ENCODE data around the gene OR5H1. TPM values are rescaled to one million over a fixed set of nuclear protein-coding genes. Genes with fewer than 3 reads are reported as not detected.

Gene OR5H1
- total and polyA plus RNA-seq, 2 of the 4 experiments (the other 2 are of a cell fraction), result not detected

- no CpG with 5 or more reads among the region's 1 CpG for WGBS, 2 experiments (ENCODE audit: extremely low coverage in 2 of 2, insufficient read length in 1 of 2)
- Histone ChIP-seq H2BK15ac (ENCODE audit: low read depth, low read length) (no peak overlapping the region), H3K4me1 (ENCODE audit: control insufficient read depth, insufficient read depth, low read length) (no peaks in the 10 kb centered on the region), H3K23ac (ENCODE audit: low read depth, low read length) (no peak overlapping the region), H3K27ac (ENCODE audit: insufficient read depth, low read length) (no peak overlapping the region), H3K4me3 (ENCODE audit: insufficient read depth, low read depth, low read length) (no peak overlapping the region), H3K4me2 (ENCODE audit: low read depth, low read length) (no peak overlapping the region), H3K4ac (ENCODE audit: low read depth, low read length) (no peak overlapping the region), H4K20me1 (ENCODE audit: insufficient read depth, low read length) (no peaks in the 10 kb centered on the region), H2AK9ac (replicated peaks; ENCODE audit: low read depth, low read length, poor library complexity) (no peak overlapping the region), H2BK5ac (ENCODE audit: low read depth, low read length, poor library complexity, severe bottlenecking) (no peak overlapping the region), H3K56ac (ENCODE audit: extremely low read depth, insufficient read depth, low read length) (no peak overlapping the region), H3K27me3 (ENCODE audit: control insufficient read depth, insufficient read depth, low read length) (no peaks in the 10 kb centered on the region), H3K9ac (ENCODE audit: low read depth, low read length) (no peak overlapping the region), H4K8ac (ENCODE audit: low read depth in 2 of 2, low read length in 2 of 2) (no peak overlapping the region), H3K36me3 (ENCODE audit: control insufficient read depth, insufficient read depth, low read length) (no peaks in the 10 kb centered on the region), H2BK20ac (ENCODE audit: low read depth, low read length) (no peak overlapping the region), H3K9me1 (ENCODE audit: insufficient read depth, low read length) (no peaks in the 10 kb centered on the region), H2AK5ac (ENCODE audit: low read depth, low read length) (no peak overlapping the region), H2BK120ac (ENCODE audit: low read depth, low read length) (no peak overlapping the region), H3K14ac (replicated peaks; ENCODE audit: low read depth, low read length) (no peak overlapping the region), H3K9me3 (ENCODE audit: control insufficient read depth, insufficient read depth, low read length) (no peaks in the 10 kb centered on the region), H4K91ac (ENCODE audit: insufficient read depth, low read depth, low read length) (no peak overlapping the region), H3K18ac (ENCODE audit: low read depth, low read length) (no peak overlapping the region), H3K79me1 (ENCODE audit: low read depth in 1 of 2, low read length in 2 of 2) (no peaks in the 10 kb centered on the region), H4K5ac (ENCODE audit: low read depth, low read length) (no peak overlapping the region), H2AFZ (replicated peaks; ENCODE audit: low read length, poor library complexity) (no peak overlapping the region)
- TF ChIP-seq MAZ (IDR thresholded peaks at IDR 0.05; ENCODE audit: borderline replicate concordance, low read depth, low read length) (no peak), FOS (IDR thresholded peaks at IDR 0.05; ENCODE audit: low read depth, low read length) (no peak), MXI1 (IDR thresholded peaks at IDR 0.05; ENCODE audit: borderline replicate concordance, low read depth, low read length) (no peak), NFE2L2 (IDR thresholded peaks at IDR 0.05; ENCODE audit: low read depth, low read length) (no peak), SMC3 (IDR thresholded peaks at IDR 0.05; ENCODE audit: low read depth, low read length) (no peak), CEBPB (IDR thresholded peaks at IDR 0.05; ENCODE audit: low read depth, low read length) (no peak), ELK1 (IDR thresholded peaks at IDR 0.05; ENCODE audit: borderline replicate concordance, low read depth, low read length) (no peak), RAD21 (IDR thresholded peaks at IDR 0.05; ENCODE audit: low read length) (no peak), POLR2A (IDR thresholded peaks at IDR 0.05; ENCODE audit: low read depth, low read length) (no peak), BHLHE40 (IDR thresholded peaks at IDR 0.05; ENCODE audit: low read depth, low read length) (no peak), RFX5 (IDR thresholded peaks at IDR 0.05; ENCODE audit: low read depth, low read length) (no peak), CHD1 (IDR thresholded peaks at IDR 0.05; ENCODE audit: low read depth, low read length) (no peak), RCOR1 (IDR thresholded peaks at IDR 0.05; ENCODE audit: insufficient replicate concordance, low read length) (no peak)
- TF ChIP-seq, protein P1, sequence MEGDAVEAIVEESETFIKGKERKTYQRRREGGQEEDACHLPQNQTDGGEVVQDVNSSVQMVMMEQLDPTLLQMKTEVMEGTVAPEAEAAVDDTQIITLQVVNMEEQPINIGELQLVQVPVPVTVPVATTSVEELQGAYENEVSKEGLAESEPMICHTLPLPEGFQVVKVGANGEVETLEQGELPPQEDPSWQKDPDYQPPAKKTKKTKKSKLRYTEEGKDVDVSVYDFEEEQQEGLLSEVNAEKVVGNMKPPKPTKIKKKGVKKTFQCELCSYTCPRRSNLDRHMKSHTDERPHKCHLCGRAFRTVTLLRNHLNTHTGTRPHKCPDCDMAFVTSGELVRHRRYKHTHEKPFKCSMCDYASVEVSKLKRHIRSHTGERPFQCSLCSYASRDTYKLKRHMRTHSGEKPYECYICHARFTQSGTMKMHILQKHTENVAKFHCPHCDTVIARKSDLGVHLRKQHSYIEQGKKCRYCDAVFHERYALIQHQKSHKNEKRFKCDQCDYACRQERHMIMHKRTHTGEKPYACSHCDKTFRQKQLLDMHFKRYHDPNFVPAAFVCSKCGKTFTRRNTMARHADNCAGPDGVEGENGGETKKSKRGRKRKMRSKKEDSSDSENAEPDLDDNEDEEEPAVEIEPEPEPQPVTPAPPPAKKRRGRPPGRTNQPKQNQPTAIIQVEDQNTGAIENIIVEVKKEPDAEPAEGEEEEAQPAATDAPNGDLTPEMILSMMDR (conservative IDR thresholded peaks at IDR 0.05; ENCODE audit: low read depth, low read length), result no peak
- TF ChIP-seq, protein P2, sequence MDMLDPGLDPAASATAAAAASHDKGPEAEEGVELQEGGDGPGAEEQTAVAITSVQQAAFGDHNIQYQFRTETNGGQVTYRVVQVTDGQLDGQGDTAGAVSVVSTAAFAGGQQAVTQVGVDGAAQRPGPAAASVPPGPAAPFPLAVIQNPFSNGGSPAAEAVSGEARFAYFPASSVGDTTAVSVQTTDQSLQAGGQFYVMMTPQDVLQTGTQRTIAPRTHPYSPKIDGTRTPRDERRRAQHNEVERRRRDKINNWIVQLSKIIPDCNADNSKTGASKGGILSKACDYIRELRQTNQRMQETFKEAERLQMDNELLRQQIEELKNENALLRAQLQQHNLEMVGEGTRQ (IDR thresholded peaks at IDR 0.05; ENCODE audit: low read depth, low read length), result no peak
- CTCF ChIA-PET, result no interaction called here
- intact Hi-C loops (cut with micrococcal nuclease) (no loop called here), in situ Hi-C loops (cut with MboI; ENCODE audit: low sequenced_read_pairs) (no loop called here), dilution Hi-C loops (cut with HindIII; ENCODE audit: low sequenced_read_pairs, unreplicated experiment) (no loop called here)
- POLR2A ChIA-PET (ENCODE audit: unreplicated experiment), result no interaction called here
- no peak for DNase-seq
- no TSS peak for BruUV-seq (replicated peaks)
- ATAC-seq (ENCODE audit: low read depth), result no peak
Measured at GRCh38 chr3:98171071-98171470, 40.5 kb downstream of the OR5H1 start.
